Thoracic aorta (tissue), 2 donors: ENCODE results near the gene TMEM260. TPM values are rescaled to one million over a fixed set of nuclear protein-coding genes. Genes with fewer than 3 reads are reported as not detected.
"Not testable (repeated sequence)": the region's sequence is repeated elsewhere in the genome, so short reads cannot be mapped to it uniquely, and the experiment has no call there.

Source experiments
- ATAC-seq: fragments of 150-250 bp; one replicate; pipeline ENCODE4 v1.8.0; 2017; ENCODE audit warnings: low read depth; ENCODE audit not compliant: insufficient number of reproducible peaks, low FRiP score
- DNase-seq: peaks from one replicate; pipeline ENCODE4 v3.0.0-alpha.2; 2020; ENCODE audit warnings: low spot score
- H3K27ac ChIP-seq, 2 donors: fragments of 200-600 bp; sonication (generic); 1 replicate in 1 of 2; 2 replicates in 1 of 2; pipeline ENCODE4 v1.5.1; 2016; ENCODE audit warnings: mild to moderate bottlenecking in 2 of 2, moderate library complexity in 2 of 2
- H3K27me3 ChIP-seq: fragments of 200-600 bp; sonication (generic); replicated peaks from 2 replicates; pipeline ENCODE4 v1.6.0; 2016; ENCODE audit warnings: mild to moderate bottlenecking; ENCODE audit not compliant: insufficient read depth
- H3K36me3 ChIP-seq: fragments of 200-600 bp; sonication (generic); one replicate; pipeline ENCODE4 v1.5.1; 2016
- H3K4me1 ChIP-seq, 2 donors: fragments of 200-600 bp; sonication (generic); 1 replicate in 1 of 2; 2 replicates in 1 of 2; pipeline versions ENCODE4 v1.5.1 to v1.6.0; 2016; ENCODE audit warnings: low read depth in 2 of 2, mild to moderate bottlenecking in 1 of 2; ENCODE audit not compliant: control insufficient read depth in 1 of 2
- H3K4me3 ChIP-seq: fragments of 200-600 bp; sonication (generic); 2 replicates; pipeline ENCODE4 v1.5.1; 2016; ENCODE audit warnings: mild to moderate bottlenecking
- H3K9me3 ChIP-seq: fragments of 200-600 bp; sonication (generic); 2 replicates; pipeline ENCODE4 v1.5.1; 2016
- CTCF ChIP-seq: fragments of 200-600 bp; sonication (generic); IDR thresholded peaks from one replicate; pipeline ENCODE4 v1.5.1; 2019; ENCODE audit warnings: antibody characterized with exemption
- total RNA-seq, 2 donors: library from RNA; depleted of rRNA; stranded (reverse); fragments of >200 nt; gene quantifications; one replicate each; pipeline versions ENCODE4 v1.1.0 to v1.2.3, GENCODE V29; 2016

The TMEM260 gene
- total RNA-seq, 2 donors from 2014 or later: 39.9 to 44.7 TPM

DNA sequence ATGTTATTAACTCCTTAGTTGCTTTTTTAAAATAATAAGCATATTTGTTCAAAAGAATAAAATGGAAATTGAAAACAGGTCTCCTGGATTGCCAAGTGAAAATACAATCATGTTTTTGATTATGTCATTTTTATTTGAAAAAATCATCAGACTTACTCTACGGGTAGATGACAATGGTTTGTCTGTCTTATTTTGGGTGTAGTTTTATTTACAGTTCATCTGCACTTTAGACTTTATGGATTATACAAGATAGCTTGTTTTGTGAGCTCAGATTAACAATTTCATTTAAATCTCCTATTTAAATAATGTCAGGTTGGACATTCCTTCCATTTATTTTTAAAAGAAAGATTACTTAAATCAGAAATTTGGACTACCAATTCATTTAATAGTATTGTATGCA is 14.8 kb downstream of the TMEM260 start:
- no peaks in the 10 kb centered on the region for H3K4me1 ChIP-seq
- ATAC-seq (no peak), DNase-seq (no peak)
- no peaks in the 10 kb centered on the region for H3K27me3 ChIP-seq
- no peak for TF ChIP-seq CTCF
- no peak overlapping the region for H3K4me3 ChIP-seq
- no peak overlapping the region for H3K27ac ChIP-seq
- no peaks in the 10 kb centered on the region for H3K9me3 ChIP-seq
- H3K36me3 ChIP-seq: peaks cover 2% of the 10 kb centered on the region

GRCh38 chr14:56598519-56598918 is 18.9 kb downstream of the TMEM260 start:
- Histone ChIP-seq H3K27me3 (no peaks in the 10 kb centered on the region), H3K27ac (no peak overlapping the region), H3K36me3 (peaks cover 2% of the 10 kb centered on the region), H3K4me3 (no peak overlapping the region), H3K4me1 (no peaks in the 10 kb centered on the region), H3K9me3 (no peaks in the 10 kb centered on the region)
- no peak for TF ChIP-seq CTCF
- no peak for DNase-seq
- no peak for ATAC-seq

DNA sequence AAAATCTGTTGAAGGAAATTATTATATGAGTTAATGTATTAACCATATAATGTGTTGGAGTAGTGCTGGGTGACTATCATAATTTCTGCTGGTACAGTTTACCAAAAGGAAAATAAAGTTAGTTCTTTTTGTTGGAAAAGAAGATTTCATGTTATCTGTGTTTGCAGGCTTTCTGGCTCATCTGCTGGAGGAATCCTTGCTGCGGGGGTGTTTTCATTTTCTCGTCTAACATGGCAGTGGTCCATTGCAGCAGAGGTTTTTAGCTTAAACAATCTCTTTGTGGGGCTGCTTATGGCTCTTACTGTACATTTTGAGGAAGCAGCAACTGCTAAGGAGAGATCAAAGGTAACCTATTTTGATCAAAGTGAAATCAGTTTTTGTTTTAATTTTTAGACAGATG is 24.1 kb downstream of the TMEM260 start:
- no peak for TF ChIP-seq CTCF
- Histone ChIP-seq H3K27ac (no peak overlapping the region), H3K4me3 (no peak overlapping the region), H3K4me1 (no peaks in the 10 kb centered on the region), H3K27me3 (no peaks in the 10 kb centered on the region), H3K36me3 (peaks cover under 1% of the 10 kb centered on the region), H3K9me3 (no peaks in the 10 kb centered on the region)
- DNase-seq: no peak
- no peak for ATAC-seq

DNA sequence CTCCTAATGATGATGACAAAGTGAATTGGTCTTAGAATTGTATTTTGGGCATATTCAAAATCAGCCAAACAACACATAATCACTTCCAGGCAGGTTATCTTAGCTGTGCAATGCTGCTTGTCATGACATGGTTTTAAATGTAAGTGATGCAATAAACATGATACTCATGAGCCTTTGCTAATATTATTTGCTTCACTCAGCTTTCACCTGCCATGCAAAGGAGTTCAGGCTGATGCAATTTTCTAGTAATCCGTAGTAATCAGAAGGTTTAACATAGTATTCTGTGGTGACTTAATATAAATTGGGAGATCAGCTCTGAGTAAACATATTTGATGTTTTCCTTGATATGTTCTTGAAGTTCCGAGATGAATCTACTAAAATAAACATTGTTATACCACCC is 29.1 kb downstream of the TMEM260 start:
- ATAC-seq: no peak
- Histone ChIP-seq H3K4me1 (no peaks in the 10 kb centered on the region), H3K9me3 (no peaks in the 10 kb centered on the region), H3K4me3 (no peak overlapping the region), H3K27ac (no peak overlapping the region), H3K36me3 (peaks cover 8% of the 10 kb centered on the region), H3K27me3 (no peaks in the 10 kb centered on the region)
- no peak for TF ChIP-seq CTCF
- no peak for DNase-seq

GRCh38 chr14:56611663-56612062 is 32.1 kb downstream of the TMEM260 start:
- DNase-seq, ATAC-seq, H3K4me1 ChIP-seq, H3K9me3 ChIP-seq, H3K27me3 ChIP-seq, H3K27ac ChIP-seq, H3K4me3 ChIP-seq: not testable (repeated sequence)
- peaks cover 19% of the 10 kb centered on the region for H3K36me3 ChIP-seq

DNA sequence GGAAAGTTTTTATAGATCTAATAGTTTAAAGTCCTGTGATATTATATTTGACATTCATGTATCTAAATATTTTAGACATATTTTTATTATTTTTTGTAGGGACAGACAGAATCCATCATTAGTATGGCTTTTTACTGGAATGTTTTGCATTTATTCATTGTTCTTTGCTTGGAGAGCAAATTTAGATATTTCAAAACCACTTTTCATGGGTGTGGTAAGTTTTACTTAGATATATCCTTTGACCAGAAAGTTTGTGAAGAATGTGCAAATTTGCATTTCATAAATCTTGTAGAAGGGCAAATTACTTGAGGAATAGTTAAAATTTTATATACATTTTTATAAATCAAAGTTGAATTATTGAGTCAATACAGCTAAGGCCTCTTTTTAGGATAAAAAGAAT is 37.5 kb downstream of the TMEM260 start:
- DNase-seq (no peak), ATAC-seq (no peak)
- no peak overlapping the region for H3K27ac ChIP-seq
- H3K27me3 ChIP-seq: no peaks in the 10 kb centered on the region
- H3K4me3 ChIP-seq: no peak overlapping the region
- peaks cover 35% of the 10 kb centered on the region for H3K36me3 ChIP-seq
- no peak for TF ChIP-seq CTCF
- H3K4me1 ChIP-seq: no peaks in the 10 kb centered on the region
- H3K9me3 ChIP-seq: no peaks in the 10 kb centered on the region
